ENCODE results near the gene KLHL26.

DNA sequence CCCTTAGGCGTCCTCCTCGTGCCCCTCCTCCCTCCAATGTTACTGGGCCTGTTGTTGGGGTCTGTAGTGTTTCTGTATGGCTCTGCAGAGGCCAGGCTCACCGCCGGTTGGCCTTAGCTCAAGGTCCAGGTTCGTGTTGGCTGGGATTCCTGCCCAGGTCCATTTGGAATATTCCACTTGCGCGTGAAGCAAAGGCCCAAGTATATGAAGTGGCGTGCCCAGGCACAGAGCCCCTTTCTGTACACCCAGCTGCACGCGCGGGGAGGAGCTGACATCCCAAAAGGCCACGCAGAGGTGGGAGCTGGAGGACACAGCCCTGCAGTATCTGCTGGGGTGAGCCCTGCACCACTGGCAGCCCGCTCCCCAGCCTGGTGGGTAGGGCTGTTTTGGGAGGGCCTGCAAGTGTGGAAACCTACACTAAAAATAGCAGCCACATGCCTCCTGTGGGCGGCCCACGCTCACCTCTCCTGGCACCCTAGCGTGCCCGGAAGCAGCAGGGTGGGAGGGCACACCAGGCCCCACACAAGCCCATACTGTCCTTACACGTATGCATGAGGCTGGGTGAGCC is 76.8 kb downstream of the KLHL26 start:
- TF ChIP-seq, protein P1, sequence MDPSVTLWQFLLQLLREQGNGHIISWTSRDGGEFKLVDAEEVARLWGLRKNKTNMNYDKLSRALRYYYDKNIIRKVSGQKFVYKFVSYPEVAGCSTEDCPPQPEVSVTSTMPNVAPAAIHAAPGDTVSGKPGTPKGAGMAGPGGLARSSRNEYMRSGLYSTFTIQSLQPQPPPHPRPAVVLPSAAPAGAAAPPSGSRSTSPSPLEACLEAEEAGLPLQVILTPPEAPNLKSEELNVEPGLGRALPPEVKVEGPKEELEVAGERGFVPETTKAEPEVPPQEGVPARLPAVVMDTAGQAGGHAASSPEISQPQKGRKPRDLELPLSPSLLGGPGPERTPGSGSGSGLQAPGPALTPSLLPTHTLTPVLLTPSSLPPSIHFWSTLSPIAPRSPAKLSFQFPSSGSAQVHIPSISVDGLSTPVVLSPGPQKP (CRISPR knock-in tag; IDR thresholded peaks at IDR 0.05): no peak
- TF ChIP-seq EP300 (IDR thresholded peaks at IDR 0.05; ENCODE audit: low read length): no peak
- TF ChIP-seq, protein P2, sequence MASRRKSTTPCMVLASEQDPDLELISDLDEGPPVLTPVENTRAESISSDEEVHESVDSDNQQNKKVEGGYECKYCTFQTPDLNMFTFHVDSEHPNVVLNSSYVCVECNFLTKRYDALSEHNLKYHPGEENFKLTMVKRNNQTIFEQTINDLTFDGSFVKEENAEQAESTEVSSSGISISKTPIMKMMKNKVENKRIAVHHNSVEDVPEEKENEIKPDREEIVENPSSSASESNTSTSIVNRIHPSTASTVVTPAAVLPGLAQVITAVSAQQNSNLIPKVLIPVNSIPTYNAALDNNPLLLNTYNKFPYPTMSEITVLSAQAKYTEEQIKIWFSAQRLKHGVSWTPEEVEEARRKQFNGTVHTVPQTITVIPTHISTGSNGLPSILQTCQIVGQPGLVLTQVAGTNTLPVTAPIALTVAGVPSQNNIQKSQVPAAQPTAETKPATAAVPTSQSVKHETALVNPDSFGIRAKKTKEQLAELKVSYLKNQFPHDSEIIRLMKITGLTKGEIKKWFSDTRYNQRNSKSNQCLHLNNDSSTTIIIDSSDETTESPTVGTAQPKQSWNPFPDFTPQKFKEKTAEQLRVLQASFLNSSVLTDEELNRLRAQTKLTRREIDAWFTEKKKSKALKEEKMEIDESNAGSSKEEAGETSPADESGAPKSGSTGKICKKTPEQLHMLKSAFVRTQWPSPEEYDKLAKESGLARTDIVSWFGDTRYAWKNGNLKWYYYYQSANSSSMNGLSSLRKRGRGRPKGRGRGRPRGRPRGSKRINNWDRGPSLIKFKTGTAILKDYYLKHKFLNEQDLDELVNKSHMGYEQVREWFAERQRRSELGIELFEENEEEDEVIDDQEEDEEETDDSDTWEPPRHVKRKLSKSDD (conservative IDR thresholded peaks at IDR 0.05; ENCODE audit: low read length): no peak
- no peak for TF ChIP-seq NCOR1 (IDR thresholded peaks at IDR 0.05)
